HepG2 (cell line): ENCODE results near the gene RNF5. TPM values are rescaled to one million over a fixed set of nuclear protein-coding genes. Genes with fewer than 3 reads are reported as not detected.
A peak's percentile ranks its signal among the peaks of the same experiment; 100 is the strongest.

Experiments
- ATAC-seq: fragments of 200-7000 bp; cut with Tn5 transposase; 3 replicates; pipeline ENCODE4 v1.9.1; 2020; ENCODE audit warnings: mild to moderate bottlenecking, moderate library complexity
- BruUV-seq: library from RNA; stranded (reverse); fragments of 400-500 nt; replicated peaks from 2 replicates; lab custom pipeline; 2021; lab: Mats Ljungman, UMichigan
- CTCF ChIA-PET: fragments of 300-600 bp; formaldehyde crosslinking; extraction: SDS; loops from one replicate; lab custom pipeline; 2021; ENCODE audit warnings: low total read pairs, inconsistent platforms, low intra/inter-chr PET ratio; lab: Yijun Ruan, JAX
- POLR2A ChIA-PET: fragments of 350-600 bp; sonication (Branson Sonifier 250); formaldehyde crosslinking; loops from one replicate; lab custom pipeline; 2020; ENCODE audit warnings: antibody characterized with exemption, inconsistent platforms; lab: Yijun Ruan, JAX
- DNase-seq: peaks from one replicate; pipeline ENCODE4 v3.0.0-alpha.2; 2015; ENCODE audit warnings: low spot score
- FAIRE-seq: peaks from 3 replicates; lab custom pipeline; 2011; peaks lifted over from hg19 to GRCh38; lab: Jason Lieb, UNC
- H2AFZ ChIP-seq: one replicate; pipeline ENCODE4 v1.6.1; 2011; ENCODE audit warnings: low read length, inconsistent platforms
- H3K27ac ChIP-seq: fragments of 300-600 bp; 3 replicates; pipeline ENCODE4 v1.8.0; 2011; ENCODE audit warnings: mixed run types, mild to moderate bottlenecking, mixed read lengths, low read length, inconsistent platforms; ENCODE audit not compliant: insufficient read depth; ENCODE audit errors: extremely low read length
- H3K27me3 ChIP-seq, 2 experiments: fragments of 200-600 bp in 1 of 2; 2 replicates in 1 of 2; 3 replicates in 1 of 2; pipeline versions ENCODE4 v1.6.0 to v1.8.0; 2011; ENCODE audit warnings: low read length in 2 of 2, mild to moderate bottlenecking in 2 of 2, moderate library complexity in 2 of 2, inconsistent platforms in 1 of 2; ENCODE audit not compliant: insufficient read depth in 2 of 2, control insufficient read depth in 1 of 2
- H3K36me3 ChIP-seq, 2 experiments: fragments of 200-600 bp in 1 of 2; replicated peaks in 1 of 2; 2 replicates in 1 of 2; 3 replicates in 1 of 2; pipeline versions ENCODE4 v1.5.1 to v1.8.0; 2011; ENCODE audit warnings: low read length in 2 of 2, inconsistent platforms in 1 of 2; ENCODE audit not compliant: insufficient read depth in 2 of 2, control insufficient read depth in 1 of 2
- H3K4me1 ChIP-seq: 2 replicates; pipeline ENCODE4 v1.5.1; 2012; ENCODE audit warnings: low read length, inconsistent platforms; ENCODE audit not compliant: insufficient read depth
- H3K4me2 ChIP-seq: 2 replicates; pipeline ENCODE4 v1.6.0; 2011; ENCODE audit warnings: low read depth, low read length, inconsistent platforms
- H3K4me3 ChIP-seq, 3 experiments: fragments of 200-600 bp in 1 of 3; sonication (generic), shearing (Covaris generic) in 1 of 3; replicated peaks in 1 of 3; 2 replicates each; pipeline ENCODE4 v1.5.1; 2011 to 2016; ENCODE audit warnings: low read length in 3 of 3, inconsistent platforms in 2 of 3, low read depth in 2 of 3, mild to moderate bottlenecking in 2 of 3, control low read depth in 1 of 3, mixed read lengths in 1 of 3; ENCODE audit not compliant: insufficient read depth in 1 of 3
- H3K79me2 ChIP-seq: one replicate; pipeline ENCODE4 v1.6.1; 2011; ENCODE audit warnings: low read length, inconsistent platforms; ENCODE audit not compliant: insufficient read depth
- H3K9ac ChIP-seq: 2 replicates; pipeline ENCODE4 v1.6.0; 2011; ENCODE audit warnings: mild to moderate bottlenecking, low read depth, low read length, inconsistent platforms; ENCODE audit not compliant: insufficient read depth
- H3K9me3 ChIP-seq: 2 replicates; pipeline ENCODE4 v1.5.1; 2012; ENCODE audit warnings: mild to moderate bottlenecking, low read length
- H4K20me1 ChIP-seq: 2 replicates; pipeline ENCODE4 v1.6.0; 2011; ENCODE audit warnings: inconsistent platforms, mild to moderate bottlenecking, low read length, moderate library complexity; ENCODE audit not compliant: insufficient read depth
- CHD2 ChIP-seq: IDR thresholded peaks from 2 replicates; pipeline ENCODE4 v1.6.1; 2011; ENCODE audit warnings: low read depth, low read length, improper control_type of control experiment
- FIP1L1 ChIP-seq: fragments of 200-400 bp; formaldehyde crosslinking; IDR thresholded peaks from 2 replicates; pipeline ENCODE4 v1.6.1; 2018; ENCODE audit warnings: low read depth, mild to moderate bottlenecking, low read length, moderate library complexity, borderline replicate concordance; ENCODE audit not compliant: insufficient read depth
- KAT2B ChIP-seq: fragments of 150-350 bp; IDR thresholded peaks from 2 replicates; pipeline ENCODE4 v1.6.1; 2014; ENCODE audit warnings: low read depth, low read length, borderline replicate concordance
- PHF5A ChIP-seq: IDR thresholded peaks from one replicate; pipeline ENCODE4 v1.6.1; 2018; ENCODE audit warnings: low read depth, missing genetic modification reagents; ENCODE audit not compliant: unreplicated experiment
- TSC22D2 ChIP-seq: sonication (generic); formaldehyde crosslinking; IDR thresholded peaks from 2 replicates; pipeline ENCODE4 v1.5.1; 2020; ENCODE audit warnings: missing genetic modification reagents, mild to moderate bottlenecking, borderline replicate concordance
- ZNF7 ChIP-seq: IDR thresholded peaks from 2 replicates; pipeline ENCODE4 v1.6.1; 2016; ENCODE audit warnings: missing biosample characterization, missing genetic modification reagents
- ZNF816 ChIP-seq: sonication (generic); formaldehyde crosslinking; IDR thresholded peaks from 2 replicates; pipeline ENCODE4 v1.8.0; 2022; ENCODE audit warnings: missing genetic modification reagents, mild to moderate bottlenecking, borderline replicate concordance
- ZSCAN29 ChIP-seq: sonication (generic); formaldehyde crosslinking; conservative IDR thresholded peaks from 2 replicates; pipeline ENCODE4 v1.4.0; 2020; ENCODE audit warnings: mild to moderate bottlenecking, missing genetic modification reagents
- WGBS: methylation state at CpG from one replicate; pipeline ENCODE4 v1.1.6; 2017; ENCODE audit warnings: low lambda C conversion rate; 5-methylcytosine and 5-hydroxymethylcytosine counted together
- in situ Hi-C: cut with HindIII; loops from 2 replicates; pipeline ENCODE4 v1.10.0; 2017; ENCODE audit warnings: low pct_unique_long_range_greater_than_20kb; ENCODE audit not compliant: extremely low pct_ligation_motif_present
- intact Hi-C: fragments of 100-400 bp; cut with micrococcal nuclease; formaldehyde crosslinking; loops from one replicate; pipeline ENCODE4 v1.10.0; 2022; ENCODE audit not compliant: unreplicated experiment
- polyA plus RNA-seq, 8 experiments: library from polyadenylated mRNA; depleted of rRNA in 3 of 8; stranded (reverse) in 7 of 8; unstranded in 1 of 8; fragments of >200 nt; fragmentation: Illumina TruSeq in 4 of 8; extraction: Trizol in 4 of 8; gene quantifications; 2 replicates each; pipeline versions ENCODE4 v1.2.1 to v1.2.3, GENCODE V29; 2011 to 2016; ENCODE audit warnings: low read depth in 4 of 8, missing spikeins in 1 of 8, mixed read lengths in 1 of 8; ENCODE audit not compliant: insufficient read depth in 1 of 8
- total RNA-seq, 5 experiments: library from RNA; depleted of rRNA; stranded (reverse); fragments of >200 nt; fragmentation: Illumina TruSeq; extraction: Trizol; gene quantifications; 2 replicates each; pipeline ENCODE4 v1.2.3, GENCODE V29; 2016; ENCODE audit warnings: low read depth in 1 of 5
- TF ChIP-seq, protein P1 (sequence below): IDR thresholded peaks from 2 replicates; pipeline ENCODE4 v1.6.1; 2016; ENCODE audit warnings: mild to moderate bottlenecking
- TF ChIP-seq, protein P2 (sequence below): sonication (generic); formaldehyde crosslinking; IDR thresholded peaks from 2 replicates; pipeline ENCODE4 v1.9.0; 2021; ENCODE audit warnings: missing genetic modification reagents, borderline replicate concordance
- TF ChIP-seq, protein P3 (sequence below): sonication (generic); formaldehyde crosslinking; IDR thresholded peaks from 2 replicates; pipeline ENCODE4 v1.4.0; 2020; ENCODE audit warnings: mild to moderate bottlenecking, missing genetic modification reagents
- TF ChIP-seq, protein P4 (sequence below): sonication (generic); formaldehyde crosslinking; IDR thresholded peaks from 2 replicates; pipeline ENCODE4 v1.8.1; 2023; ENCODE audit warnings: mild to moderate bottlenecking, moderate library complexity, missing genetic modification reagents
- TF ChIP-seq, protein P5 (sequence below): sonication (generic); formaldehyde crosslinking; IDR thresholded peaks from 2 replicates; pipeline ENCODE4 v1.8.0; 2023; ENCODE audit warnings: mild to moderate bottlenecking, missing genetic modification reagents

Gene RNF5
- total and polyA plus RNA-seq, 2 of the 13 experiments (the other 11 are each of a cell fraction or from before 2014, with no cell fraction given), result 98.0 to 131 TPM

DNA sequence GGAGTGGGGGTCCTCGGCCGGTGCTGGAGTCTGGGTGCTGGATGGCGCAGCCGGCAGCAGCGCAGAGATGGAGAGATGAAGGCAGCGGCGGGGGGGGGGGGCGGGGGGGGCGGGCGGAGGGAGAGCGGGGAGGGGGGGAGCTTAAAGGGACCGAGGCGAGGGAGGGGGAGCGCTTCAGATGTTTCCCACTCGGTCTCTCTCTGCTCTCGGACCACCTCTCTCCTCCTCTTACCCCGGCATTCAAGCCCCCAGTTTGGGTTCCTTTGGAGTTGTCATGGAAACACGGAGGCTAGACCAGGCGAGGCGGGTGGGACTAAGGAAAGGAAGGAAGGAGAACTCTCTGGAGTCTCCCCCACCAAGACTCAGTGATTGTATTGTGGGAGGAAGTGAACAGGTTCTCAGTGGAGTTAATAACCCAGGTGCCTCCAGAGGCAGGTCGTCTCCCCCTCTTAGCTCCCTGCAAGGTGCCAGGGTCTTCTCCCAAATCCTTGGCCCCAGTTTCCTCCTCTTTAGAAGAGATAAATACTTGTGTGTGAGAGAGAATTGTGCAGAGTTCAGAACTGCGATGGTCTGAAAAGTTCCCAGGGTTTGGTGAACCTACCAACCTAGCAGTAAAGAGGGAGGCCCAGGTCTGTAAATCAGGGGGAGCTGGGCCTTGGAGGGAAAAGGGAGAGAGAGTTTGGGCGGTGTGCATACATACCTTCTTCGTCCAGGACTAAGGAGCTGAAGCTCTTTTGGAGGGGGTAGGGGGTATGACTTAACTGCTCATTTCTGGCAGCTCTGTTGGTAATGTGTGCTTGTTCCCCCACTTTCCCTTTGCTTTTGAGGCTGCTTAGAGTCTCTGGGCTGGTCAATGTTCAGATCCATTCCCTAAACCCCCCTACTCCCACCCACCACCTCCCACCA lies 26.1 kb upstream of the RNF5 start, which contains the start of gene PRRT1:
PRRT1 (minus strand) TSS at position 77 of the 906 bp plus-strand sequence. CDS start 112 bp downstream, outside the sequence.
- CTCF ChIA-PET, result interaction anchor here (4.3 kb wide), 1 partner anchor 33 kb away, joined by 97 read pairs; no protein-coding TSS in a partner anchor
- H3K4me1 ChIP-seq, result peaks cover 28% of the 10 kb centered on the region
- ATAC-seq (no peak), DNase-seq (no peak), FAIRE-seq (no peak)
- H3K27me3 ChIP-seq, result no peaks in the 10 kb centered on the region; a peak in 1 of 5 replicates
- BruUV-seq, result no TSS peak
- H3K9me3 ChIP-seq, result no peaks in the 10 kb centered on the region
- H4K20me1 ChIP-seq, result no peaks in the 10 kb centered on the region
- WGBS, result 86% methylated on average over 24 of the region's 24 CpGs
- peaks cover 8 to 15% of the 10 kb centered on the region in 2 experiments for H3K36me3 ChIP-seq
- POLR2A ChIA-PET, result interaction anchor here (0.5 to 2.6 kb wide), 6 partner anchors 12 to 43 kb away, joined by 3 to 35 read pairs (median 4); partner anchors contain the start of genes AGPAT1, ATF6B and FKBPL
- in situ Hi-C loops (loop anchor here (5.0 kb wide), 1 partner anchor 35 kb away; no protein-coding TSS in a partner anchor), intact Hi-C loops (no loop called here)
- H3K4me3 ChIP-seq, result peak within 1 kb of the TSS; percentile 78 to 91 (median 88)
- H2AFZ ChIP-seq, result peak within 1 kb of the TSS; percentile 8
- peak within 1 kb of the TSS; percentile 88 for H3K27ac ChIP-seq
- peaks cover 17% of the 10 kb centered on the region for H3K79me2 ChIP-seq
- peak within 1 kb of the TSS; percentile 91 for H3K9ac ChIP-seq
- peak within 1 kb of the TSS; percentile 94 for H3K4me2 ChIP-seq
- TF ChIP-seq FIP1L1, result no peak
- TF ChIP-seq ZNF7 (CRISPR knock-in tag), result no peak
- no peak for TF ChIP-seq ZNF816 (CRISPR knock-in tag)
- TF ChIP-seq CHD2, result no peak
- no peak for TF ChIP-seq PHF5A (CRISPR knock-in tag)
- TF ChIP-seq, protein P1, sequence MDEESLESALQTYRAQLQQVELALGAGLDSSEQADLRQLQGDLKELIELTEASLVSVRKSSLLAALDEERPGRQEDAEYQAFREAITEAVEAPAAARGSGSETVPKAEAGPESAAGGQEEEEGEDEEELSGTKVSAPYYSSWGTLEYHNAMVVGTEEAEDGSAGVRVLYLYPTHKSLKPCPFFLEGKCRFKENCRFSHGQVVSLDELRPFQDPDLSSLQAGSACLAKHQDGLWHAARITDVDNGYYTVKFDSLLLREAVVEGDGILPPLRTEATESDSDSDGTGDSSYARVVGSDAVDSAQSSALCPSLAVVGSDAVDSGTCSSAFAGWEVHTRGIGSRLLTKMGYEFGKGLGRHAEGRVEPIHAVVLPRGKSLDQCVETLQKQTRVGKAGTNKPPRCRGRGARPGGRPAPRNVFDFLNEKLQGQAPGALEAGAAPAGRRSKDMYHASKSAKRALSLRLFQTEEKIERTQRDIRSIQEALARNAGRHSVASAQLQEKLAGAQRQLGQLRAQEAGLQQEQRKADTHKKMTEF, result no peak
- TF ChIP-seq ZSCAN29 (CRISPR knock-in tag), result no peak
- TF ChIP-seq, protein P2, sequence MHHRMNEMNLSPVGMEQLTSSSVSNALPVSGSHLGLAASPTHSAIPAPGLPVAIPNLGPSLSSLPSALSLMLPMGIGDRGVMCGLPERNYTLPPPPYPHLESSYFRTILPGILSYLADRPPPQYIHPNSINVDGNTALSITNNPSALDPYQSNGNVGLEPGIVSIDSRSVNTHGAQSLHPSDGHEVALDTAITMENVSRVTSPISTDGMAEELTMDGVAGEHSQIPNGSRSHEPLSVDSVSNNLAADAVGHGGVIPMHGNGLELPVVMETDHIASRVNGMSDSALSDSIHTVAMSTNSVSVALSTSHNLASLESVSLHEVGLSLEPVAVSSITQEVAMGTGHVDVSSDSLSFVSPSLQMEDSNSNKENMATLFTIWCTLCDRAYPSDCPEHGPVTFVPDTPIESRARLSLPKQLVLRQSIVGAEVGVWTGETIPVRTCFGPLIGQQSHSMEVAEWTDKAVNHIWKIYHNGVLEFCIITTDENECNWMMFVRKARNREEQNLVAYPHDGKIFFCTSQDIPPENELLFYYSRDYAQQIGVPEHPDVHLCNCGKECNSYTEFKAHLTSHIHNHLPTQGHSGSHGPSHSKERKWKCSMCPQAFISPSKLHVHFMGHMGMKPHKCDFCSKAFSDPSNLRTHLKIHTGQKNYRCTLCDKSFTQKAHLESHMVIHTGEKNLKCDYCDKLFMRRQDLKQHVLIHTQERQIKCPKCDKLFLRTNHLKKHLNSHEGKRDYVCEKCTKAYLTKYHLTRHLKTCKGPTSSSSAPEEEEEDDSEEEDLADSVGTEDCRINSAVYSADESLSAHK (CRISPR knock-in tag), result no peak
- TF ChIP-seq KAT2B, result no peak
- TF ChIP-seq TSC22D2, result no peak
- TF ChIP-seq, protein P3, sequence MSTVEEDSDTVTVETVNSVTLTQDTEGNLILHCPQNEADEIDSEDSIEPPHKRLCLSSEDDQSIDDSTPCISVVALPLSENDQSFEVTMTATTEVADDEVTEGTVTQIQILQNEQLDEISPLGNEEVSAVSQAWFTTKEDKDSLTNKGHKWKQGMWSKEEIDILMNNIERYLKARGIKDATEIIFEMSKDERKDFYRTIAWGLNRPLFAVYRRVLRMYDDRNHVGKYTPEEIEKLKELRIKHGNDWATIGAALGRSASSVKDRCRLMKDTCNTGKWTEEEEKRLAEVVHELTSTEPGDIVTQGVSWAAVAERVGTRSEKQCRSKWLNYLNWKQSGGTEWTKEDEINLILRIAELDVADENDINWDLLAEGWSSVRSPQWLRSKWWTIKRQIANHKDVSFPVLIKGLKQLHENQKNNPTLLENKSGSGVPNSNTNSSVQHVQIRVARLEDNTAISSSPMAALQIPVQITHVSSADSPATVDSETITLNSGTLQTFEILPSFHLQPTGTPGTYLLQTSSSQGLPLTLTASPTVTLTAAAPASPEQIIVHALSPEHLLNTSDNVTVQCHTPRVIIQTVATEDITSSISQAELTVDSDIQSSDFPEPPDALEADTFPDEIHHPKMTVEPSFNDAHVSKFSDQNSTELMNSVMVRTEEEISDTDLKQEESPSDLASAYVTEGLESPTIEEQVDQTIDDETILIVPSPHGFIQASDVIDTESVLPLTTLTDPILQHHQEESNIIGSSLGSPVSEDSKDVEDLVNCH (CRISPR knock-in tag), result no peak
- TF ChIP-seq, protein P4, sequence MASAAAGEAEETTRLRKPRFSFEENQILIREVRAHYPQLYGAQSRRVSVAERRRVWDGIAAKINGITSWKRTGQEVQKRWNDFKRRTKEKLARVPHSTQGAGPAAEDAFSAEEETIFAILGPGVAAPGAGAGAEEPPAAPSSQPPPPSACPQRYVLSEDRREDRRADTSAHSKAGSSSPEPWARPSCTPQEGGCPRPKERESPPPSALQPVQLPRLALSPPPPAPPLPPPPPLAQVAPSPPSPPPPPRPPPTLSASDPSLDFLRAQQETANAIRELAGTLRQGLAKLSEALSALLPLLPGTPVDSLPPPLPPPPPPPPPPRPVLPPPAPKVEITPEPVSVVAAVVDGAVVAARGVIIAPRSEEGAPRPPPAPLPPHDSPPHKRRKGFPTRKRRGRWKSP (CRISPR knock-in tag), result no peak
- TF ChIP-seq, protein P5, sequence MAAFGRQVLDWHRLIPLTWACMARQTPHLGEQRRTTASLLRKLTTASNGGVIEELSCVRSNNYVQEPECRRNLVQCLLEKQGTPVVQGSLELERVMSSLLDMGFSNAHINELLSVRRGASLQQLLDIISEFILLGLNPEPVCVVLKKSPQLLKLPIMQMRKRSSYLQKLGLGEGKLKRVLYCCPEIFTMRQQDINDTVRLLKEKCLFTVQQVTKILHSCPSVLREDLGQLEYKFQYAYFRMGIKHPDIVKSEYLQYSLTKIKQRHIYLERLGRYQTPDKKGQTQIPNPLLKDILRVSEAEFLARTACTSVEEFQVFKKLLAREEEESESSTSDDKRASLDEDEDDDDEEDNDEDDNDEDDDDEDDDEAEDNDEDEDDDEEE, result 0 out of 2 replicates have a peak, but pooled peaks have one; percentile 4
